CD4-positive, alpha-beta T cell treated with Interleukin-4 for 4 hours (primary cell): ENCODE measurements around the gene FLAD1.

ENCODE experiments used
- DNase-seq: peaks from one replicate; pipeline ENCODE4 v3.0.0-alpha.2; 2020

The FLAD1 gene

GRCh38 chr1:155005076-155006011, 22.2 kb downstream of the FLAD1 start:
- DNase-seq: no peak

GRCh38 chr1:155006601-155007101, 23.5 kb downstream of the FLAD1 start:
- peak; percentile 50 for DNase-seq

- DNase-seq: no peak
Measured at GRCh38 chr1:155007251-155007828, 24.2 kb downstream of the FLAD1 start.

GRCh38 chr1:155008015-155008941, 25.1 kb downstream of the FLAD1 start:
- DNase-seq: no peak

GRCh38 chr1:155009221-155009711, 26.1 kb downstream of the FLAD1 start:
- DNase-seq: no peak

GRCh38 chr1:155009742-155010141, 26.6 kb downstream of the FLAD1 start:
- no peak for DNase-seq

- no peak for DNase-seq
Measured at GRCh38 chr1:155010211-155010918, 27.2 kb downstream of the FLAD1 start.

- no peak for DNase-seq
Measured at GRCh38 chr1:155011004-155011416, 27.9 kb downstream of the FLAD1 start.

- no peak for DNase-seq
Measured at GRCh38 chr1:155011437-155012025, 28.4 kb downstream of the FLAD1 start.

GRCh38 chr1:155012026-155012546, 28.9 kb downstream of the FLAD1 start:
- no peak for DNase-seq

GRCh38 chr1:155012776-155013602, 29.8 kb downstream of the FLAD1 start:
- no peak for DNase-seq

- DNase-seq: no peak
Measured at GRCh38 chr1:155013632-155014031, 30.5 kb downstream of the FLAD1 start.

GRCh38 chr1:155014709-155015508, 31.8 kb downstream of the FLAD1 start:
- no peak for DNase-seq

- DNase-seq: no peak
Measured at GRCh38 chr1:155015527-155016230, 32.5 kb downstream of the FLAD1 start.

GRCh38 chr1:155016231-155016831, 33.2 kb downstream of the FLAD1 start:
- DNase-seq: no peak

GRCh38 chr1:155017041-155017945, 34.1 kb downstream of the FLAD1 start:
- DNase-seq: peak; percentile 90

- no peak for DNase-seq
Measured at GRCh38 chr1:155017946-155018316, 34.8 kb downstream of the FLAD1 start.
